ENCODE data around the gene GIGYF2. TPM values are rescaled to one million over a fixed set of nuclear protein-coding genes. Genes with fewer than 3 reads are reported as not detected.

GIGYF2 gene
- polyA plus RNA-seq, 1 donor (not counting 4 experiments of a cell fraction or from before 2014, with no cell fraction given), result 35.5 TPM

- Histone ChIP-seq H3K4me2 (ENCODE audit: control insufficient read depth, extremely low read depth, insufficient read depth, low read depth, low read length) (no peak within 1 kb of the TSS), H3K4me3 (ENCODE audit: control insufficient read depth in 2 of 3, extremely low read depth in 1 of 3, insufficient read depth in 2 of 3, low read depth in 1 of 3, low read length in 3 of 3) (no peak within 1 kb of the TSS), H3K9me3 (ENCODE audit: control insufficient read depth, low read depth, low read length) (no peaks in the 10 kb centered on the region), H3K36me3 (ENCODE audit: control insufficient read depth in 2 of 2, extremely low read depth in 1 of 2, insufficient read depth in 2 of 2, low read length in 2 of 2) (peaks cover 0 to 1% of the 10 kb centered on the region in 2 experiments), H2AFZ (ENCODE audit: control insufficient read depth, low read length) (no peak within 1 kb of the TSS), H3K27ac (ENCODE audit: control insufficient read depth, insufficient read depth, low read length) (no peak within 1 kb of the TSS), H3K27me3 (ENCODE audit: control insufficient read depth, extremely low read depth, insufficient read depth, low read length) (no peaks in the 10 kb centered on the region), H3K9me1 (ENCODE audit: control insufficient read depth, extremely low read depth, insufficient read depth, low read length) (no peaks in the 10 kb centered on the region), H4K20me1 (ENCODE audit: control insufficient read depth, extremely low read depth, insufficient read depth, low read length) (no peaks in the 10 kb centered on the region), H3K4me1 (ENCODE audit: control insufficient read depth, extremely low read depth, insufficient read depth, low read length) (no peaks in the 10 kb centered on the region), H3K79me2 (ENCODE audit: control insufficient read depth, insufficient read depth, low read length) (no peaks in the 10 kb centered on the region), H3K9ac (ENCODE audit: control insufficient read depth, extremely low read depth, insufficient read depth, low read length) (no peak within 1 kb of the TSS)
- dilution Hi-C loops (cut with MboI; ENCODE audit: extremely low pct_ligation_motif_present, low sequenced_read_pairs), result loop anchor here (25.0 kb wide), 1 partner anchor 367 kb away; no protein-coding TSS in a partner anchor
- DNase-seq (ENCODE audit: low read depth, low spot score), result no peak
- TF ChIP-seq CTCF (optimal IDR thresholded peaks at IDR 0.05 in 1 of 3, IDR thresholded peaks at IDR 0.05 in 1 of 3, conservative IDR thresholded peaks at IDR 0.05 in 1 of 3; ENCODE audit: extremely low read depth in 1 of 3, insufficient read depth in 2 of 3, low read length in 3 of 3) (no peak), EZH2 (IDR thresholded peaks at IDR 0.05; ENCODE audit: low read length) (no peak)
- FAIRE-seq, result no peak
Measured at GRCh38 chr2:232870018-232870765, 173.1 kb downstream of the GIGYF2 start, which contains the start of gene SNORC. SNORC (plus strand) TSS chr2:232870264; CDS start chr2:232870342, 78 bp downstream.

DNA sequence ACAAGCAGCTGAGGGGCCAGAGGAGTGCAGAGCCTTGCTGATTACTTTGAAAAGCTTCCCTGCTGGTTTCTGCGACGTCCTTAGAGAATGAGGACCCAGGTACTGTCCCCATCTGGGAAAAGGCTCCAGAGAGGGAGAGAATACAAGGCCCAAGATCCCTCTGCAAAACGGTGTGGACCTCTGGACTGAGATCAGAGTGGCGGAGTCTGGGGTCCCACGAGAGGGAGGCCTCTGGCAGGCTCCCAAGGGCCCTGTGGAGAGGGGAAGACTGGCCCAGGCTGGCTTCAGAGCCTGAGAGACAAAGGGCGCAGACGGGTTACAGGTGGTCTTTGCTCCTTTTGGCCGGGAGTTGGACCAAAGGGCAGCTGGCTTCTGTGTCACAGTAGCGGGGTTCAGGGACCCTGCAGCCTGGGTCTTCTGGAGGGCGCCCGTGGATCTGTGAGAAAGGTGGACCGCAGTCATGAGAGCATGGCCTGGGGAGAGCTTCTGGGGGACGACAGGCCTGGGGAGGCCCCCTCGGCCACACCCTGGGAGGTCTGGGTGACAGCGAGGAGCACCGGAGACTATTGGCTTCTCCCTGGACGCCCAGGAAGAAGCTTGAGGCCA is 173.7 kb downstream of the GIGYF2 start:
- H4K20me1 ChIP-seq (ENCODE audit: control insufficient read depth, extremely low read depth, insufficient read depth, low read length), result no peaks in the 10 kb centered on the region
- TF ChIP-seq CTCF (optimal IDR thresholded peaks at IDR 0.05 in 1 of 3, IDR thresholded peaks at IDR 0.05 in 1 of 3, conservative IDR thresholded peaks at IDR 0.05 in 1 of 3; ENCODE audit: extremely low read depth in 1 of 3, insufficient read depth in 2 of 3, low read length in 3 of 3) (no peak), EZH2 (IDR thresholded peaks at IDR 0.05; ENCODE audit: low read length) (no peak)
- no peaks in the 10 kb centered on the region for H3K9me1 ChIP-seq (ENCODE audit: control insufficient read depth, extremely low read depth, insufficient read depth, low read length)
- no peak for DNase-seq (ENCODE audit: low read depth, low spot score)
- H3K79me2 ChIP-seq (ENCODE audit: control insufficient read depth, insufficient read depth, low read length), result no peaks in the 10 kb centered on the region
- no peak for FAIRE-seq
- H3K9me3 ChIP-seq (ENCODE audit: control insufficient read depth, low read depth, low read length), result no peaks in the 10 kb centered on the region
- no peaks in the 10 kb centered on the region for H3K27me3 ChIP-seq (ENCODE audit: control insufficient read depth, extremely low read depth, insufficient read depth, low read length)
- H3K4me3 ChIP-seq (ENCODE audit: control insufficient read depth in 2 of 3, extremely low read depth in 1 of 3, insufficient read depth in 2 of 3, low read depth in 1 of 3, low read length in 3 of 3), result no peak overlapping the region
- dilution Hi-C loops (cut with MboI; ENCODE audit: extremely low pct_ligation_motif_present, low sequenced_read_pairs), result loop anchor here (25.0 kb wide), 1 partner anchor 366 kb away; no protein-coding TSS in a partner anchor
- H3K36me3 ChIP-seq (ENCODE audit: control insufficient read depth in 2 of 2, extremely low read depth in 1 of 2, insufficient read depth in 2 of 2, low read length in 2 of 2), result peaks cover 0 to 1% of the 10 kb centered on the region in 2 experiments
- no peak overlapping the region for H3K9ac ChIP-seq (ENCODE audit: control insufficient read depth, extremely low read depth, insufficient read depth, low read length)
- H2AFZ ChIP-seq (ENCODE audit: control insufficient read depth, low read length), result no peak overlapping the region
- H3K4me1 ChIP-seq (ENCODE audit: control insufficient read depth, extremely low read depth, insufficient read depth, low read length), result no peaks in the 10 kb centered on the region
- no peak overlapping the region for H3K4me2 ChIP-seq (ENCODE audit: control insufficient read depth, extremely low read depth, insufficient read depth, low read depth, low read length)
- H3K27ac ChIP-seq (ENCODE audit: control insufficient read depth, insufficient read depth, low read length), result no peak overlapping the region
